HEK293 (cell line): Measurements from ENCODE around the gene FKBP10.

ENCODE experiments used
- CTCF ChIA-PET: fragments of 350-600 bp; formaldehyde crosslinking; extraction: SDS; loops from one replicate; lab custom pipeline; 2021; ENCODE audit warnings: antibody characterized with exemption; lab: Yijun Ruan, JAX
- POLR2A ChIA-PET: fragments of 300-600 bp; formaldehyde crosslinking; extraction: SDS; loops from one replicate; lab custom pipeline; 2020; ENCODE audit warnings: antibody characterized with exemption, inconsistent platforms; lab: Yijun Ruan, JAX
- H3K27ac ChIP-seq: fragments of 200-500 bp; sonication (Bioruptor generic); 2 replicates; pipeline ENCODE4 v1.5.1; 2014; ENCODE audit warnings: low read depth, low read length, control low read depth, inconsistent platforms; ENCODE audit errors: extremely low read depth
- H3K36me3 ChIP-seq, 2 experiments: fragments of 200-500 bp in 1 of 2; sonication (Bioruptor generic) in 1 of 2; 1 replicate in 1 of 2; 2 replicates in 1 of 2; pipeline ENCODE4 v1.5.1; 2014 to 2017; ENCODE audit warnings: inconsistent platforms in 2 of 2, low read length in 2 of 2; ENCODE audit not compliant: control insufficient read depth in 2 of 2, insufficient read depth in 1 of 2
- H3K4me1 ChIP-seq: fragments of 200-500 bp; sonication (Bioruptor generic); 2 replicates; pipeline ENCODE4 v1.5.1; 2014; ENCODE audit warnings: mild to moderate bottlenecking, low read length, inconsistent platforms; ENCODE audit not compliant: control insufficient read depth, insufficient read depth
- H3K4me3 ChIP-seq: 2 replicates; pipeline ENCODE4 v1.5.1; 2011; ENCODE audit warnings: low read depth, mild to moderate bottlenecking, control low read depth, low read length, moderate library complexity
- H3K9me3 ChIP-seq: fragments of 200-500 bp; sonication (Bioruptor generic); 2 replicates; pipeline ENCODE4 v1.5.1; 2014; ENCODE audit warnings: low read depth, low read length, inconsistent platforms; ENCODE audit not compliant: control insufficient read depth, insufficient read depth
- KLF1 ChIP-seq: fragments of 450-650 bp; formaldehyde crosslinking; IDR thresholded peaks from 2 replicates; pipeline ENCODE4 v1.5.1; 2016; ENCODE audit warnings: missing biosample characterization, missing genetic modification characterization
- OSR2 ChIP-seq: fragments of 450-650 bp; formaldehyde crosslinking; IDR thresholded peaks from 2 replicates; pipeline ENCODE4 v1.5.1; 2016; ENCODE audit warnings: missing biosample characterization, missing genetic modification characterization
- SP2 ChIP-seq: fragments of 450-650 bp; formaldehyde crosslinking; IDR thresholded peaks from 2 replicates; pipeline ENCODE4 v1.5.1; 2016; ENCODE audit warnings: missing biosample characterization, missing genetic modification characterization
- SP7 ChIP-seq: fragments of 450-650 bp; formaldehyde crosslinking; IDR thresholded peaks from 2 replicates; pipeline ENCODE4 v1.5.1; 2016; ENCODE audit warnings: missing biosample characterization, missing genetic modification characterization
- TRIM28 ChIP-seq: IDR thresholded peaks from 2 replicates; pipeline ENCODE4 v1.6.1; 2011; ENCODE audit warnings: low read length, control low read depth, borderline replicate concordance
- YY2 ChIP-seq: fragments of 450-650 bp; formaldehyde crosslinking; IDR thresholded peaks from 2 replicates; pipeline ENCODE4 v1.5.1; 2016; ENCODE audit warnings: missing biosample characterization, missing genetic modification characterization
- ZBTB17 ChIP-seq: fragments of 450-650 bp; formaldehyde crosslinking; IDR thresholded peaks from 2 replicates; pipeline ENCODE4 v1.5.1; 2016; ENCODE audit warnings: missing biosample characterization, missing genetic modification characterization
- ZBTB20 ChIP-seq: fragments of 450-650 bp; formaldehyde crosslinking; IDR thresholded peaks from 2 replicates; pipeline ENCODE4 v1.5.1; 2016; ENCODE audit warnings: missing biosample characterization, missing genetic modification characterization
- ZBTB48 ChIP-seq: fragments of 450-650 bp; formaldehyde crosslinking; IDR thresholded peaks from 2 replicates; pipeline ENCODE4 v1.5.1; 2016; ENCODE audit warnings: missing biosample characterization, missing genetic modification characterization
- ZEB2 ChIP-seq: fragments of 450-650 bp; formaldehyde crosslinking; IDR thresholded peaks from 2 replicates; pipeline ENCODE4 v1.5.1; 2016; ENCODE audit warnings: missing biosample characterization, missing genetic modification characterization
- ZNF16 ChIP-seq: fragments of 450-650 bp; formaldehyde crosslinking; IDR thresholded peaks from 2 replicates; pipeline ENCODE4 v1.5.1; 2016; ENCODE audit warnings: low read depth, missing biosample characterization, missing genetic modification characterization
- ZNF202 ChIP-seq: fragments of 450-650 bp; formaldehyde crosslinking; IDR thresholded peaks from 2 replicates; pipeline ENCODE4 v1.5.1; 2016; ENCODE audit warnings: missing biosample characterization, missing genetic modification characterization, borderline replicate concordance
- ZNF23 ChIP-seq: fragments of 450-650 bp; formaldehyde crosslinking; IDR thresholded peaks from 2 replicates; pipeline ENCODE4 v1.5.1; 2016; ENCODE audit warnings: missing biosample characterization, missing genetic modification characterization, borderline replicate concordance
- ZNF248 ChIP-seq: fragments of 450-650 bp; formaldehyde crosslinking; IDR thresholded peaks from 2 replicates; pipeline ENCODE4 v1.5.1; 2017; ENCODE audit warnings: missing biosample characterization, missing genetic modification characterization
- ZNF335 ChIP-seq: fragments of 450-650 bp; formaldehyde crosslinking; conservative IDR thresholded peaks from 2 replicates; pipeline ENCODE4 v1.5.1; 2016; ENCODE audit warnings: missing biosample characterization, missing genetic modification characterization
- ZNF48 ChIP-seq: fragments of 450-650 bp; formaldehyde crosslinking; IDR thresholded peaks from 2 replicates; pipeline ENCODE4 v1.5.1; 2016; ENCODE audit warnings: missing biosample characterization, missing genetic modification characterization
- ZNF521 ChIP-seq: fragments of 450-650 bp; formaldehyde crosslinking; IDR thresholded peaks from 2 replicates; pipeline ENCODE4 v1.5.1; 2017; ENCODE audit warnings: missing biosample characterization, mild to moderate bottlenecking, missing genetic modification characterization
- ZNF600 ChIP-seq: fragments of 450-650 bp; formaldehyde crosslinking; IDR thresholded peaks from 2 replicates; pipeline ENCODE4 v1.5.1; 2016; ENCODE audit warnings: missing biosample characterization, missing genetic modification characterization
- ZNF629 ChIP-seq: fragments of 450-650 bp; formaldehyde crosslinking; IDR thresholded peaks from 2 replicates; pipeline ENCODE4 v1.5.1; 2017; ENCODE audit warnings: missing biosample characterization, missing genetic modification characterization
- ZNF677 ChIP-seq: fragments of 450-650 bp; IDR thresholded peaks from 2 replicates; pipeline ENCODE4 v1.5.0; 2018; ENCODE audit warnings: missing biosample characterization, mild to moderate bottlenecking, missing genetic modification characterization, moderate library complexity
- ZNF777 ChIP-seq: fragments of 450-650 bp; formaldehyde crosslinking; IDR thresholded peaks from 2 replicates; pipeline ENCODE4 v1.5.1; 2017; ENCODE audit warnings: missing biosample characterization, missing genetic modification characterization, borderline replicate concordance
- ZNF837 ChIP-seq: fragments of 450-650 bp; formaldehyde crosslinking; IDR thresholded peaks from 2 replicates; pipeline ENCODE4 v1.5.1; 2016; ENCODE audit warnings: missing biosample characterization, missing genetic modification characterization
- TF ChIP-seq, protein P1 (sequence below): fragments of 450-650 bp; IDR thresholded peaks from 2 replicates; pipeline ENCODE4 v1.5.1; 2018; ENCODE audit warnings: missing biosample characterization, missing genetic modification characterization
- TF ChIP-seq, protein P2 (sequence below): fragments of 450-650 bp; formaldehyde crosslinking; IDR thresholded peaks from 2 replicates; pipeline ENCODE4 v1.5.1; 2016; ENCODE audit warnings: missing biosample characterization, missing genetic modification characterization
- TF ChIP-seq, protein P3 (sequence below): sonication (generic); formaldehyde crosslinking; IDR thresholded peaks from 2 replicates; pipeline ENCODE4 v1.8.1; 2022; ENCODE audit warnings: mild to moderate bottlenecking, moderate library complexity, missing genetic modification reagents
- TF ChIP-seq, protein P4 (sequence below): fragments of 450-650 bp; formaldehyde crosslinking; IDR thresholded peaks from 2 replicates; pipeline ENCODE4 v1.5.1; 2016; ENCODE audit warnings: missing biosample characterization, missing genetic modification characterization
- TF ChIP-seq, protein P5 (sequence below): fragments of 450-650 bp; formaldehyde crosslinking; IDR thresholded peaks from 2 replicates; pipeline ENCODE4 v1.5.1; 2017; ENCODE audit warnings: missing biosample characterization, missing genetic modification characterization
- TF ChIP-seq, protein P6 (sequence below): fragments of 450-650 bp; formaldehyde crosslinking; IDR thresholded peaks from 2 replicates; pipeline ENCODE4 v1.5.1; 2016; ENCODE audit warnings: missing biosample characterization, missing genetic modification characterization

Gene FKBP10

DNA sequence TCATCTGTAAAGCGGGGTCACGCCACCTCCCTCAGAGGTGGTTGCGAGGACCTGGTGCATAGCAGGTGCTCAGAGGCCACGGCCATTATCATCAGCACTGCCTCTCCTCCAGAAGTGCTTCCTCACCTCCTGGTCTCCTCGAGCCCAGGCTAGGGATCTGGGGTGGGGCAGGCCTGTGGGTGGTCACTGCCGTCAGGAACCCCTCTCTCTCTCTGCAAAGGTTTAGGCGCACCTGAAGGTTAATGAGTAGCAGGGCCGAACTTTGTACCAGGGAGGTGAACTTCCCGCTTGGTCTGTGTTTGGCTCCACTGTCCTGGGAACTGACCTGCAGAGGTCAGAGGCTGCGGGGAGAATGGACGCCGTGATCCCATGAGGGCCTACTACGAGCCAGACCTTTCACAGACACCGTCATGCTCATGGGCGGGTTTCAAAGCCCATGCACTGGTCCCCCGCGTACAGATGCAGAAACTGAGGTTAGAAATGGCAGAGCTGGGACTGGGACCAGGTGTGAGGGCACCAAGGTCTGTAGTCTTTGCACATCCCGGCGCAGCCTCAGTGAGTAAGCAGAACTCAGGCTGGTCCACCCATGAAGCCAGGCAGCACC, 40.1 kb upstream of the FKBP10 start:
- no peak overlapping the region for H3K27ac ChIP-seq
- peaks cover 11 to 81% of the 10 kb centered on the region in 2 experiments; a peak in 2 of 3 replicates for H3K36me3 ChIP-seq
- H3K9me3 ChIP-seq, result no peaks in the 10 kb centered on the region
- ChIA-PET CTCF (interaction anchor here (1.3 to 6.4 kb wide), 3 partner anchors 8 to 39 kb away, joined by 3 to 48 read pairs (median 6); partner anchors contain the start of genes JUP and P3H4), POLR2A (interaction anchor here (0.6 to 4.5 kb wide), 8 partner anchors 8 to 84 kb away, joined by 3 to 60 read pairs (median 5); partner anchors contain the start of genes FKBP10, HAP1 and JUP)
- no peak overlapping the region for H3K4me3 ChIP-seq
- peaks cover 11% of the 10 kb centered on the region for H3K4me1 ChIP-seq
- TF ChIP-seq ZNF202, result no peak
- no peak for TF ChIP-seq YY2
- TF ChIP-seq ZNF48, result no peak
- TF ChIP-seq, protein P1, sequence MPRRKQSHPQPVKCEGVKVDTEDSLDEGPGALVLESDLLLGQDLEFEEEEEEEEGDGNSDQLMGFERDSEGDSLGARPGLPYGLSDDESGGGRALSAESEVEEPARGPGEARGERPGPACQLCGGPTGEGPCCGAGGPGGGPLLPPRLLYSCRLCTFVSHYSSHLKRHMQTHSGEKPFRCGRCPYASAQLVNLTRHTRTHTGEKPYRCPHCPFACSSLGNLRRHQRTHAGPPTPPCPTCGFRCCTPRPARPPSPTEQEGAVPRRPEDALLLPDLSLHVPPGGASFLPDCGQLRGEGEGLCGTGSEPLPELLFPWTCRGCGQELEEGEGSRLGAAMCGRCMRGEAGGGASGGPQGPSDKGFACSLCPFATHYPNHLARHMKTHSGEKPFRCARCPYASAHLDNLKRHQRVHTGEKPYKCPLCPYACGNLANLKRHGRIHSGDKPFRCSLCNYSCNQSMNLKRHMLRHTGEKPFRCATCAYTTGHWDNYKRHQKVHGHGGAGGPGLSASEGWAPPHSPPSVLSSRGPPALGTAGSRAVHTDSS (tag by site-specific recombination), result no peak
- no peak for TF ChIP-seq ZNF335

DNA sequence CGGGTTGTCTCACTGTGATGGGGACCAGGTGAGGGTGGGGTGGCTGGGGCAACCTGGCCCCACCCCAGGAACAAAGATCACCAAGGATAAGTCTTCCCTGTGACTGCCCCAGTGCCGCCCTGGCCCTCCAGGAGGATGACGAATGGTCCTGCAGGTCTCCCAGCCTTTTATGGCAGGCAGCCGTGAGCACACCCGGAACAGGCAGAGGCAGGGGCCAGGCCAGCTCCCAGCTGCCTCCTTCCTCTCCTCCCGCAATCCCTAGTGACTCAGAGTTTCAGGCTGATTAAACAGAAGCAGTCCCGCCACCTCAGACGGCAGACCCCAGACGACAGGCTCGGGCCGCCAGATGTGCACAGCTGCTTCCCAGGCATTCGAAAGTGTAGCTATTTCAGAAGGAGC, 39.6 kb upstream of the FKBP10 start:
- CTCF ChIA-PET, result interaction anchor here (0.6 to 6.4 kb wide), 5 partner anchors 8 to 340 kb away, joined by 3 to 48 read pairs (median 5); partner anchors contain the start of genes JUP and P3H4
- H3K4me3 ChIP-seq, result no peak overlapping the region
- POLR2A ChIA-PET, result interaction anchor here (0.6 to 4.5 kb wide), 9 partner anchors 9 to 198 kb away, joined by 3 to 60 read pairs (median 5); partner anchors contain the start of genes FKBP10, HAP1 and JUP
- peaks cover 14% of the 10 kb centered on the region for H3K4me1 ChIP-seq
- peaks cover 8 to 77% of the 10 kb centered on the region in 2 experiments; a peak in 2 of 3 replicates for H3K36me3 ChIP-seq
- H3K9me3 ChIP-seq, result no peaks in the 10 kb centered on the region
- no peak overlapping the region for H3K27ac ChIP-seq
- no peak for TF ChIP-seq ZNF16
- 0 out of 2 replicates have a peak, but pooled peaks have one; percentile 32 for TF ChIP-seq ZEB2 (tag by site-specific recombination)
- TF ChIP-seq, protein P2, sequence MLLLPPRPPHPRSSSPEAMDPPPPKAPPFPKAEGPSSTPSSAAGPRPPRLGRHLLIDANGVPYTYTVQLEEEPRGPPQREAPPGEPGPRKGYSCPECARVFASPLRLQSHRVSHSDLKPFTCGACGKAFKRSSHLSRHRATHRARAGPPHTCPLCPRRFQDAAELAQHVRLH, result no peak
- TF ChIP-seq ZNF521 (tag by site-specific recombination), result no peak
- no peak for TF ChIP-seq ZNF202
- TF ChIP-seq SP7, result peak; percentile 58; the same call in 1 of the 2 replicates
- TF ChIP-seq KLF1 (tag by site-specific recombination), result peak; percentile 53
- no peak for TF ChIP-seq TRIM28
- TF ChIP-seq ZNF23 (tag by site-specific recombination), result no peak
- no peak for TF ChIP-seq ZNF248
- no peak for TF ChIP-seq ZNF677 (tag by site-specific recombination)
- TF ChIP-seq OSR2 (tag by site-specific recombination), result peak; percentile 95
- peak; percentile 65 for TF ChIP-seq ZNF600
- TF ChIP-seq, protein P3, sequence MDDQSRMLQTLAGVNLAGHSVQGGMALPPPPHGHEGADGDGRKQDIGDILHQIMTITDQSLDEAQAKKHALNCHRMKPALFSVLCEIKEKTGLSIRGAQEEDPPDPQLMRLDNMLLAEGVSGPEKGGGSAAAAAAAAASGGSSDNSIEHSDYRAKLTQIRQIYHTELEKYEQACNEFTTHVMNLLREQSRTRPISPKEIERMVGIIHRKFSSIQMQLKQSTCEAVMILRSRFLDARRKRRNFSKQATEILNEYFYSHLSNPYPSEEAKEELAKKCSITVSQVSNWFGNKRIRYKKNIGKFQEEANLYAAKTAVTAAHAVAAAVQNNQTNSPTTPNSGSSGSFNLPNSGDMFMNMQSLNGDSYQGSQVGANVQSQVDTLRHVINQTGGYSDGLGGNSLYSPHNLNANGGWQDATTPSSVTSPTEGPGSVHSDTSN (CRISPR knock-in tag), result no peak
- no peak for TF ChIP-seq ZNF777 (tag by site-specific recombination)
- TF ChIP-seq, protein P4, sequence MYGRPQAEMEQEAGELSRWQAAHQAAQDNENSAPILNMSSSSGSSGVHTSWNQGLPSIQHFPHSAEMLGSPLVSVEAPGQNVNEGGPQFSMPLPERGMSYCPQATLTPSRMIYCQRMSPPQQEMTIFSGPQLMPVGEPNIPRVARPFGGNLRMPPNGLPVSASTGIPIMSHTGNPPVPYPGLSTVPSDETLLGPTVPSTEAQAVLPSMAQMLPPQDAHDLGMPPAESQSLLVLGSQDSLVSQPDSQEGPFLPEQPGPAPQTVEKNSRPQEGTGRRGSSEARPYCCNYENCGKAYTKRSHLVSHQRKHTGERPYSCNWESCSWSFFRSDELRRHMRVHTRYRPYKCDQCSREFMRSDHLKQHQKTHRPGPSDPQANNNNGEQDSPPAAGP (tag by site-specific recombination), result peak; percentile 47; the same call in 1 of the 2 replicates
- TF ChIP-seq ZBTB20 (tag by site-specific recombination), result 0 out of 2 replicates have a peak, but pooled peaks have one; percentile 39
- TF ChIP-seq, protein P5, sequence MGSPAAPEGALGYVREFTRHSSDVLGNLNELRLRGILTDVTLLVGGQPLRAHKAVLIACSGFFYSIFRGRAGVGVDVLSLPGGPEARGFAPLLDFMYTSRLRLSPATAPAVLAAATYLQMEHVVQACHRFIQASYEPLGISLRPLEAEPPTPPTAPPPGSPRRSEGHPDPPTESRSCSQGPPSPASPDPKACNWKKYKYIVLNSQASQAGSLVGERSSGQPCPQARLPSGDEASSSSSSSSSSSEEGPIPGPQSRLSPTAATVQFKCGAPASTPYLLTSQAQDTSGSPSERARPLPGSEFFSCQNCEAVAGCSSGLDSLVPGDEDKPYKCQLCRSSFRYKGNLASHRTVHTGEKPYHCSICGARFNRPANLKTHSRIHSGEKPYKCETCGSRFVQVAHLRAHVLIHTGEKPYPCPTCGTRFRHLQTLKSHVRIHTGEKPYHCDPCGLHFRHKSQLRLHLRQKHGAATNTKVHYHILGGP (tag by site-specific recombination), result no peak
- TF ChIP-seq ZNF629 (tag by site-specific recombination), result 0 out of 2 replicates have a peak, but pooled peaks have one; percentile 21
- TF ChIP-seq ZBTB17 (tag by site-specific recombination), result peak; percentile 52
- TF ChIP-seq, protein P6, sequence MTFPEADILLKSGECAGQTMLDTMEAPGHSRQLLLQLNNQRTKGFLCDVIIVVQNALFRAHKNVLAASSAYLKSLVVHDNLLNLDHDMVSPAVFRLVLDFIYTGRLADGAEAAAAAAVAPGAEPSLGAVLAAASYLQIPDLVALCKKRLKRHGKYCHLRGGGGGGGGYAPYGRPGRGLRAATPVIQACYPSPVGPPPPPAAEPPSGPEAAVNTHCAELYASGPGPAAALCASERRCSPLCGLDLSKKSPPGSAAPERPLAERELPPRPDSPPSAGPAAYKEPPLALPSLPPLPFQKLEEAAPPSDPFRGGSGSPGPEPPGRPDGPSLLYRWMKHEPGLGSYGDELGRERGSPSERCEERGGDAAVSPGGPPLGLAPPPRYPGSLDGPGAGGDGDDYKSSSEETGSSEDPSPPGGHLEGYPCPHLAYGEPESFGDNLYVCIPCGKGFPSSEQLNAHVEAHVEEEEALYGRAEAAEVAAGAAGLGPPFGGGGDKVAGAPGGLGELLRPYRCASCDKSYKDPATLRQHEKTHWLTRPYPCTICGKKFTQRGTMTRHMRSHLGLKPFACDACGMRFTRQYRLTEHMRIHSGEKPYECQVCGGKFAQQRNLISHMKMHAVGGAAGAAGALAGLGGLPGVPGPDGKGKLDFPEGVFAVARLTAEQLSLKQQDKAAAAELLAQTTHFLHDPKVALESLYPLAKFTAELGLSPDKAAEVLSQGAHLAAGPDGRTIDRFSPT, result peak; percentile 26; the same call in 1 of the 2 replicates
- TF ChIP-seq SP2 (tag by site-specific recombination), result 0 out of 2 replicates have a peak, but pooled peaks have one; percentile 23
- TF ChIP-seq ZBTB48 (tag by site-specific recombination), result peak; percentile 49; the same call in 1 of the 2 replicates
- TF ChIP-seq ZNF837, result no peak
